Subcutaneous adipose tissue (tissue), 4 donors: ENCODE results near the gene NEDD4. TPM values are rescaled to one million over a fixed set of nuclear protein-coding genes. Genes with fewer than 3 reads are reported as not detected.

Source experiments
- total RNA-seq, 4 donors: library from RNA; depleted of rRNA; stranded (reverse); fragments of >200 nt; gene quantifications; one replicate each; pipeline ENCODE4 v1.1.0, GENCODE V29; 2016
- TF ChIP-seq, protein P1 (sequence below): fragments of 450-650 bp; IDR thresholded peaks from one replicate; pipeline ENCODE4 v1.5.1; 2016; ENCODE audit warnings: low read depth, mild to moderate bottlenecking, control low read depth, antibody characterized with exemption, moderate library complexity

Gene NEDD4
- total RNA-seq, 4 donors from 2014 or later, result 10.0 to 18.1 (median 15.3) TPM

DNA sequence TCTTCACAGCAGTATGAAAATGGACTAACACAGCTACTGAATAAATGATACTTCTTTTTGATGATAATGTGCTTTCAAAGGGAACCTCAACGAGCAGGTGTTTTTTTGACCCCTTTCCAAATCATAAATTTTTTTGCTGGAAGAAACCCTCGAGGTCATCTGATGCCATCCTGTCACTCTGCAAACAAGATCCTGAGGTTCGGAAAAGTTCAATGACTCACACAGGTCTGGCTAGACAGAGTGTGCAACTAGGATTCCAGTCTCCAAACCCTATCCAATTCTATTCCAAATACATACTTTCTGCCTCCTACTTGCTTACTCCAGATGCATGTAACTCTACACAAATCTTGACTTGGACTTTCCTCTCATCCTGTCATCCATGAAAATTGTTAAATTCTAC, 124.7 kb downstream of the NEDD4 start:
- TF ChIP-seq, protein P1, sequence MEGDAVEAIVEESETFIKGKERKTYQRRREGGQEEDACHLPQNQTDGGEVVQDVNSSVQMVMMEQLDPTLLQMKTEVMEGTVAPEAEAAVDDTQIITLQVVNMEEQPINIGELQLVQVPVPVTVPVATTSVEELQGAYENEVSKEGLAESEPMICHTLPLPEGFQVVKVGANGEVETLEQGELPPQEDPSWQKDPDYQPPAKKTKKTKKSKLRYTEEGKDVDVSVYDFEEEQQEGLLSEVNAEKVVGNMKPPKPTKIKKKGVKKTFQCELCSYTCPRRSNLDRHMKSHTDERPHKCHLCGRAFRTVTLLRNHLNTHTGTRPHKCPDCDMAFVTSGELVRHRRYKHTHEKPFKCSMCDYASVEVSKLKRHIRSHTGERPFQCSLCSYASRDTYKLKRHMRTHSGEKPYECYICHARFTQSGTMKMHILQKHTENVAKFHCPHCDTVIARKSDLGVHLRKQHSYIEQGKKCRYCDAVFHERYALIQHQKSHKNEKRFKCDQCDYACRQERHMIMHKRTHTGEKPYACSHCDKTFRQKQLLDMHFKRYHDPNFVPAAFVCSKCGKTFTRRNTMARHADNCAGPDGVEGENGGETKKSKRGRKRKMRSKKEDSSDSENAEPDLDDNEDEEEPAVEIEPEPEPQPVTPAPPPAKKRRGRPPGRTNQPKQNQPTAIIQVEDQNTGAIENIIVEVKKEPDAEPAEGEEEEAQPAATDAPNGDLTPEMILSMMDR, result no peak

DNA sequence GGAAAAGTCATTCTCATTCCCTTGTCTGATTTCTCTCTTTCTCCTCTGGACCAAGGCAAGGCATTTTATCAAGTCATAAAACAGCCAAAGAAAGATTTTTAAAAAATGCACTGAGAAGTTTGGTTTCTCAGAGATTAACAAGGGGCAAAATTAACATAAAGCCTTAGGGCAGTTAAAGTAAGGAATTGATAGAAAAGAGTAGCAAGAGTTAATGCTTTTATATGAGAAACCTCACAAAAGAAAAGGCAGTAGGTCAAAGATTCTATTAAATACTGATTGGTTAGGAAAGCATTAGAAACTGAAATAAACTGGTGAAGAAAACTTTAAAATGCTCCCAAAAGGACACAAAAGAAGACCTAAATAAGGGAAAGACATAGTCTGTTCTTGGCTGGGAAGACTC, 129.5 kb downstream of the NEDD4 start:
- TF ChIP-seq, protein P1, result no peak

DNA sequence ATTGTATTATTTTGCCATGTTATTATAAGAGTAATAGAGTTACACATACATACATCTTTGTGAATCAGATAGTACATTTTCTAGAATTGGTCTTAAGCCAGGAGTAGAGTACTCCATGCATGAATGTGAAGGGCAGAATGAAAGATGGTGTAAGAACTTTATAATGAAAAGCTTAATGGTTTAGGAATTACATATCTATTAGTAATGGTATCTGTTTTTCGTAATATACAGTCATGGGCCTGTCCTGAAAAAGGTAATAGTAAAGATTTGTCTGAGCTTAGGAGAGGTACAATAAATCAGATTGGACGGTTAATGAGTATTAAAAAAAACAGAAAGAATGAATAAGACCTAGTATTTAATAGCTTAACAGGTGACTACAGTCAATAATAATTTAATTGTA, 132.3 kb downstream of the NEDD4 start:
- TF ChIP-seq, protein P1, result no peak

DNA sequence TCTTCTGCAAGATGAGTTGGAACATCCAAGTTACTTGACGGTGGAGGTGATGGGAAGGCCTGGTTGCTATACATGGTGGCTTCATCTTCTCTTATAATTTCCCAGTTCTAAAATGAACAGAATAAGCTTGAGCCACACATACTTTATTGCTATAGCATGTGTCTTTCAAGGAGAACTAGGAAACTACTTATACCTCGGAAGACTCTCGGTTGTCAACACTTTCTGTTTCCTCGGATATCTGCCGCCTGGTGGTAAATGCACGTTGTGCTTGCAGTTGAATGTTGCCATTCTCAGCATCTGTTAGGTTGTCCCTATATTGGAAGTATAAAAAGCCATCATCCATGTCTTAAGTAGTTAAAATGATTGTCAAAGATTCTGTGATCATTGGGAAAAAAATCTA, 132.9 kb downstream of the NEDD4 start:
- TF ChIP-seq, protein P1, result no peak

DNA sequence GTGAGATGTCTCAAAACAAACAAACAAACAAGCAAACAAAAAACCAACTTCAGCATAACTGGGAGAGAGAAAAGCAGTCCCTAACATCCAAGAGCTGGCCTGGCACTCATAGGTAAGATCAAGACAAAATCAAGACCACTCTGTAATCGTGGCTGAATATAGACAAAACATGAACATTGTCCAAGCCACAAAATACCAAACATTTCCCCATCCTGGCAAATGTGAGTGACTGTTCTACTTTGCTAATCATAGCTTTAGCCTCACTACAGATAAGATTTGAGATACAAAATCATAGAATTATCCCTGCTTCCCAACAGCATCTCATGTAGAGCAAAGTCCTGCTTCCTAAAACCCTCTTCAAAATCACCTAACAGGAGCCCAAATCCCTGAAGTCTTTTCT, 133.7 kb downstream of the NEDD4 start:
- TF ChIP-seq, protein P1, result no peak

DNA sequence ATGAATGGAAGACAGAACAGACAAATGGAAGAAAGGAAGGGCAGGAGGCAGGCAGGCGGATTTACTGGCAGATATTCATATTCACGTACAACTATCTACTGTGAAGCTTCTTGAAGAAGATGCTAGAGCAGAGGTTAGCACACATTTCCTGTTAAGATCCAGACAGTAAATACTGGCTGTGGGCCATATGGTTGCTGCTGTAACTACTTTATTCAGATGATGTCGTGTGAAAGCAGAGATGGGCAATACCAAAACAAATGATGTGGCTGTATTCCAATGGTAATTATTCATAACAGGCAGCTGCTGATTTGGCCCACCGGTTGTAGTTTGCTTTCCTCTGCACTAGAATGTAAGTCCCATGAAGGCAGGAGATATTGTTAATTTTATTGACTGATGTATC, 134.8 kb downstream of the NEDD4 start:
- TF ChIP-seq, protein P1, result no peak

DNA sequence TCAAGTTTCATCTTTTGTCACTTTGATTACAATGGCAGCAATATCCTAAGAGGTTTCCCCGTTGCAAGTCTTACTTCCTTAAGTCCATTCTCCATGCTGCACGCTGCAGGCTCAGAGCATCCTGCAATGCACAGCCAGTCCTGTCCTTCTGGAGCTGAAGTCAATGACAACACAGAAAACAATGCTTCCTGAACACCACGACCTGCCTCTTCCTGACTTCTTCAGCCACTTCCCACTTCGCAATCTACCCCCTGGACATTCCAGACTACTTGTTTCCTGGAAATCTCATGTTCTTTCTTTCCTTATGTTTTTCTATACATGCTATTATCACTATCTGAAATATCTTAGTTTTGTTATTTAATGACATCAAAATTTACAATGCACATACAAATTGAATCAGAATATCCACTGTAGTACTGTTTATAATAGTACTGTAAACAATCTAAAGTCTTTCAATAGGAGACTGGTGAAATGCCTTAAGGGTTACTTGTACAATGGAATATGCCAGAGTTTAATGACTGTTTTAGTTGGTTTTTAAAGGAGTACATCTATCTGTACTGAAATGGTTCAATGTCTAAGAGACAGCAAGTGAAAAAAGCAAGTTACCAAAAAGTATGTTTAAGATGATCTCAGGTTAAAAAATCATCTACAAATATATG, 136.8 kb downstream of the NEDD4 start:
- TF ChIP-seq, protein P1, result no peak
